EL (cell line): ENCODE results near the gene GRM3.
A peak's percentile ranks its signal among the peaks of the same experiment; 100 is the strongest.

Source experiments
- DNase-seq: peaks from one replicate; pipeline ENCODE4 v3.0.0-alpha.2; 2016

Gene GRM3

DNA sequence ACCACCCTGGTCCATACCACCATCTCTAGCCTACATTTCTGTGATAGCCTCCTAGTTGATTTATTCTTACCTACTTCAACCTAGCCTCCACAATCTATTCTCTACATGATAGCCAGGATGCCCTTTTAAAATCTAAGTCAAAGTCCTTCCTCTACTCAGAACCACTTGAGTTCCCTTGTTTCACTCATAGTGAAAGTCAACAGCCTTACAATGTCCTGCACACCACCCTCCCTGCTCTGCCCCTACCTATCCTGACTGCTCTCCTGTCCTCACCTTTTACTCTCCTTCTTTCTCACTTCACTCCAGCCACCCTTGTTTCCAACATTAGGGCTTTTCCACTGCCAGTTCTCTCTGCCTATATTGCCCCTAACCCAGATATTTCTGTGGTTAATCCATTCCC lies 146.7 kb downstream of the GRM3 start:
- DNase-seq, result no peak

GRCh38 chr7:86792260-86792659 lies 148.6 kb downstream of the GRM3 start:
- DNase-seq, result no peak

- DNase-seq, result no peak
These were observed 149.4 kb downstream of the GRM3 start for GRCh38 chr7:86793136-86793535.

DNA sequence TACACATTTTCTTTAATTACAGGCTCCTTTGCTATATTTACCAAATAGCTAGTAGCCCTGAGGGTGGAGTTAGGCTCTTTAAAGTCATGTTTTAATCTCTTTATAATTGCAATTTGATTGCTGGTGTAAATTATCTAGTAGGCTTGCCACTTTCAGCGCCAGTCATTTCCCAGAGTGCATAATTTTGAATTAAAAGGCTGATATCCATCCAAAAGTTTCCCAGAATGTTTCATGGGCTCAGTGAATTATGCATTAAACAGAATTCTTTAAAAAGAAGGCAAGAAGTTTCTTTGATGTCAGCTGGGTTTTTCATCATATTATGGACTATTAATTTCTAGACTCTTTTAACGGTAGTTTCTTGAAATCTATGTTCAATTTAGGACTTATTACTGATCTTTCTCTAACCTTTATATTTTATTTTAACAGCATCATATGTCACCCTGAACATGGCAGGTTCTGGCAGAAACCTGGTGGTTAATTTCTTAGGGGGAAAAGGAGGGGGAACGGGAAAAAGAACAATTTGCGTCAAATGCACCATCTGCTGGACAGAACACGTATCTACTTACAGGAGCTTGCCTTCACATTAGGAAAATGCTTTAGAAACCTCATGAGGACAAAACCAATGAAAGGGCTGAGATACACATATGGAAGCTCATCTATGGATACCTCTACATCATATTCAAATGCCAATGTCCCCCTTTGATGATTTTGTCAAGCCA lies 171.1 kb downstream of the GRM3 start:
- peak; percentile 0 for DNase-seq

GRCh38 chr7:86815556-86815955 lies 171.8 kb downstream of the GRM3 start:
- DNase-seq, result no peak

- no peak for DNase-seq
These were observed 175.2 kb downstream of the GRM3 start for GRCh38 chr7:86818903-86819302.

DNA sequence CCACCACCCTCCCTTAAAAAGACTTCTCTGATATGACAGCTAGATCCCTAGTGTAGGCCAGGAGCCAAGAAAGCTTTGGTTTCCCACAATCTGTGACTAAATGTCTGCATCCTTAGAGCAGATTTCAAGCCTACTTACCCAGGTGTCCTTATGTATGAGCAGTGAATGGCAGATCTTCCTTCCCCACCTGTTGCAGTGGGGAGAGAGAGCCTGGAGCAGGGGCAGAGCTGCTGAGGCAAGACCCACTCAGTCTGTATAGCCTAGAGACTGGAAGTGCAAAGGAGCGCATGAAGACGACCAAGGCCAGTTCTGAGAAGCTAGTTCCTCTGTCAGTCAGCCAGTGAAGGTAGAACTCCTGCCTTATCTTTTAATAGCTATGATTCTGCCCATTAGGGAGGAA lies 180.1 kb downstream of the GRM3 start:
- DNase-seq, result no peak

DNA sequence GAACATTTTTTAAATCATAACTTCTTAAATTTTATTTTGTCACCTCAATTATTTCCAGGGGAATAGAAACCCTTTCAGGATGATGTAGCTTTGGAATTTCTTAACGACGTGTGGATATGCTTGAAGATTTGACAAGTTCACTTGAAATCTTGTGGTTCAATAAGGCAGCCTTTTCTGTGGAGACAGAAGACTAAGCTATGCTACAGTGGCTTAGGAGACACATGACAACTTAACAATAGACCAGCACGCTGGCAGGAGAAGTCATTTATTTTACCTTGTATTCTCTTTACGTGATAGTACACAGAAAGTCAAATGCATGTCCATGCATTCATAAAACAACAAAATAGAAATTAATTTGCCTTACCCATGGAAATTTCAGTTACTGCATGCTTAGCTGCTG lies 181.6 kb downstream of the GRM3 start:
- no peak for DNase-seq

DNA sequence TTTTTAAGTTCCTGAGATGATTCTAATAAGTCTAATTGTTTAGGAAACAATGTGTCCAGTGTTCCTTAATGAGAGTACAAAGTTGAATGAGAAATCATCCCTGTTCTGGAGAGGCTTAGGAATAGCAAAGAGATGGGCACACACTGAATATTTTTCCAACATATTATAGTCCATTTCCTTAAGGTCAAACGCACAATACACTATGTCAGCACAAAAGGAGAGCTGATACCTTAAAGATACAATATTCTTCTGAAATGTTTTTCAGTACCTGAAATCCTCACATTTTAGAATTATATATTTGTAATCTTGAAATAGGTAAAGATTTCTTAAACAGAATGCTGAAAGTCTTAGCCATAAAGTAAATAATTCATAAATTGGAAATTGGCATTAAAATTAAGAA lies 183.2 kb downstream of the GRM3 start:
- no peak for DNase-seq

DNA sequence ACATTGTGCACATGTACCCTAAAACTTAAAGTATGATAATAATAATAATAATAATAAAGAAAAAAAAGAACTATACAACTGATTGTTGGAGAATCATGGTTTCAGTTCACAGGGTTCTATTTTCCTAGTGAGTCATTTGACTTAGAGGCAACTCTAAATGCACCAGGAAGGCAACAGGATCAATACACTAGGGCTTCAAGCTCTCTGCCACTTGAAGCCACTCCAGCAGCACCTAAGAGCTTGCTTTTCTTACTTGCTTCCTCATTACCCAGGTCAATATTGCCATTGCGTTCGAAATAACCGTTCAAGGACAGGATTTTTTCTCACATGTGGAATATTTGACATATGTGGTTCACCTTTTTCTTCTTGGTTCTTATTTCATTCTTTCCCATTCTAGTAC lies 189.7 kb downstream of the GRM3 start:
- DNase-seq, result no peak

GRCh38 chr7:86837235-86837634 lies 193.5 kb downstream of the GRM3 start:
- no peak for DNase-seq

GRCh38 chr7:86844608-86845007 lies 200.9 kb downstream of the GRM3 start:
- no peak for DNase-seq

GRCh38 chr7:86846494-86847190 lies 202.9 kb downstream of the GRM3 start:
- DNase-seq, result no peak

- no peak for DNase-seq
These were observed 204.5 kb downstream of the GRM3 start for GRCh38 chr7:86848226-86848625.

GRCh38 chr7:86851566-86851965 lies 207.9 kb downstream of the GRM3 start:
- DNase-seq, result no peak

GRCh38 chr7:86863452-86863851 lies 219.7 kb downstream of the GRM3 start:
- DNase-seq, result no peak

GRCh38 chr7:86867163-86867762 lies 223.6 kb downstream of the GRM3 start:
- no peak for DNase-seq

DNA sequence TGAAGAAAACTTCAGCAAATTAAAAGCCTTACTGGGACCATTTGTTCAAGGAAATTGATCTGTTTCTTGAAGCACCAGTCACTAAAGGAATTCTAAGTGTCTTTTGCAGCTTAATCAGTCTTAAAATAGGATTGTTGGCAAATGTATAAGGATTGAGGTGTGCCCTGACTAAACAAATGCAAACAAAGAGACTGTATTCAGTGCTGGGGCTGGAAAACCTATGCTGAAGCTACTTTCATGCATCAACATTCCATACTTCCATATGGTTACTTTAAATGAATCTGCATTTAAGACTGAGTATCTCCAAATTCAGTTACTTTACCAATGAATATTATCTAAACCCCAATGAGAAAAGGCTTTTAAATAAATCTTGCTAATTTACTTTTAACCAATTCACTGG lies 232.4 kb downstream of the GRM3 start:
- DNase-seq, result no peak

- DNase-seq, result no peak
These were observed 240.4 kb downstream of the GRM3 start for GRCh38 chr7:86884152-86884551.

GRCh38 chr7:86889501-86889900 lies 245.8 kb downstream of the GRM3 start:
- no peak for DNase-seq

GRCh38 chr7:86898171-86898570 lies 254.5 kb downstream of the GRM3 start:
- DNase-seq, result no peak

GRCh38 chr7:86900886-86901285 lies 257.2 kb downstream of the GRM3 start:
- no peak for DNase-seq

GRCh38 chr7:86904949-86905834 lies 261.5 kb downstream of the GRM3 start:
- peak; percentile 22 for DNase-seq
